GM21717 (cell line): ENCODE measurements around the gene RETREG1.
"Not testable (repeated sequence)": the region's sequence is repeated elsewhere in the genome, so short reads cannot be mapped to it uniquely, and the experiment has no call there.

Experiments used
- ATAC-seq: cut with Tn5 transposase; IDR thresholded peaks from one replicate; pipeline ENCODE4 v1.9.1; 2021; ENCODE audit warnings: mild to moderate bottlenecking, moderate library complexity; ENCODE audit not compliant: unreplicated experiment

The RETREG1 gene

DNA sequence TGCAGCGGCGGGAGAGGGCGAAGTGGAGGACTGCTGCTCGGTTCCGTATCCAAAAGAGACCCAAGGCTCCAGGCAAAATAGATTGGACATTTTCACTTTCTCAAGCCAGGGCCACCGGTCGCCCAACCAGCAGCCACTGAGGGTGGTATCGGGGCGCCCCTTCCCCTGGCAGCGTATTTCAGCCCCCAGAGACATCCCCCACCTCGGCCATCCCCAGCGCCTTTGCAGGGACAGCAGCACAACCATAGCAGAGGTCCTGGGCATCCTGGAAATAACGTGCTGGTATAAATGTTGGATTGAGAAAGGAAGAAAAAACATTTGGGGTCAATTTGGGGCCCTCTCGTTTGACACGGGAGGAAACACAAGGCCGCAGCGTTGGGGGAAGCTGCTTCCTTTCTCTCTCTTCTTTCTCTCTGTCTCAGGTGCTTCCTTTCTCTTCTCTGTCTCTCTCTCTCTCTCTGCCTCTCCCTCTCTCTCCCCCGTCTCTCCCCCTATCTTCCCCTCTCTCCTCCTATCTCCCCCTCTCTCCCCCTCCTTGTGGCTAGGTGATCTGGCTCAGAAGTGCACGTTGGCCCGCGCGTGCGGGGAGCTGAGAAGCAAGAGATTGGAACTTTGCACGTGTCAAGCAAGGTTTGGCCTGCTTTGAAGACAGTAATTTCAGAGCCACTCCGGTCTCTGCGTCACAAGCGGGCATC is 624 bp upstream of the RETREG1 start:
- ATAC-seq = peak; percentile 4

DNA sequence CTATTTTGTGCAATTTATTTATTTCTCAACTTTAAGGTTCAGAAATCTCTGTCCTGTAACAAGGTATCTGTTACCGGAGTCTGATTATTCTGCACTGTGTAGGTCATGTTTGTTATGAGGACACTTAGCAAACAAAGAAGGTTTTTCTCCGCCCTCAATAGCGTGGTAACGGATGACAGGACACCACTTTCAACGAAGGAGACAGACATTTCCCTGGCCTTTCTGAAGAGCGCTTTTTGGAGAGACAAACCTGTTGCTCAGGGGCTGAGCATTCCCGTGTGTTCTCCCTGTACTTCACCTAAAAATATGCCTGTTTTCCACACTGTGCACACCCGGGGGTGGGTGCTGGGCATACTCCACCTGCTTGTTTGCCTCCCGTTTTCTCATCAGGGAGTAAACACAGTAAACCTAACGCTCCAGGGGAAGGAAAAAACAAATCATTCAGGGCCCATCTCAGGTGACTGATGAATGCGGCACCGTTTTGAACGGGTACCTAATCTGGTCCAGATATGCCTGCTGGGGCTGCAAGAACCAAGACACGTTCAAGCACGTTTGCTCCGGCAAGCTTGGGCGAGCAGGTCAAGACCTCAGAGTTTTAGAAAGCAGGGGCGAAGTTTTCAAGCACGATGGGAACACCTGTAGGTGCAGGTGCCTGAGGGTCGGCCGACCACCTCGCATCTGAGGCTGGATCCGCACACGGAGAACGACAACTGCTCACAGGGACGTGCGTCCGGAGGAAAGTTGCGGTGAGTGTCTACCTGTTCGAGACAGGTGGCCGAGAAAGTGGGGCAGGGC is 859 bp downstream of the RETREG1 start:
- peak; percentile 6 for ATAC-seq

GRCh38 chr5:16612007-16612406 is 4.8 kb downstream of the RETREG1 start:
- no peak for ATAC-seq

- ATAC-seq = not testable (repeated sequence)
Observed at GRCh38 chr5:16610896-16611295, 5.9 kb downstream of the RETREG1 start.

DNA sequence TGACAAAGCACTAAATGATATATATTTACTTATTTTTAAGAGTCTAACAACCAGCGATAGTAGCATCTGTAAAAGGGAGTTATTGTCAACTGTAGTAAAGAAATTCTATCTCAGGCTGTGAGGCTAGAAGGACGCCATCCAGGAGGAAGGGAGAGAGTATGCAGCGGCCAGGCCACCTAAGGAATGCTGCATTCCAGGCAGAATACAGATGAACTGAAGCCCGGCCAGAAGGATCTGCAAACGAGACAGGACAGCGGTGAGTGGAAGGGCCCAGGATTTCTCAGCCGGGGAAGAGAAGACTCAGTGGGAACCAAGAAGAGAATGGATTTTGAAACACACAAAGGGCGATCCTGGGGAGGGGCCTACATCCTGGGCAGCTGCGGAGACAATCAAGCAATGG is 7.4 kb downstream of the RETREG1 start:
- ATAC-seq = no peak

GRCh38 chr5:16606628-16607027 is 10.2 kb downstream of the RETREG1 start:
- ATAC-seq = no peak

- no peak for ATAC-seq
Observed at GRCh38 chr5:16603701-16604100, 13.1 kb downstream of the RETREG1 start.

GRCh38 chr5:16603295-16603694 is 13.5 kb downstream of the RETREG1 start:
- no peak for ATAC-seq

GRCh38 chr5:16602182-16602581 is 14.6 kb downstream of the RETREG1 start:
- no peak for ATAC-seq

DNA sequence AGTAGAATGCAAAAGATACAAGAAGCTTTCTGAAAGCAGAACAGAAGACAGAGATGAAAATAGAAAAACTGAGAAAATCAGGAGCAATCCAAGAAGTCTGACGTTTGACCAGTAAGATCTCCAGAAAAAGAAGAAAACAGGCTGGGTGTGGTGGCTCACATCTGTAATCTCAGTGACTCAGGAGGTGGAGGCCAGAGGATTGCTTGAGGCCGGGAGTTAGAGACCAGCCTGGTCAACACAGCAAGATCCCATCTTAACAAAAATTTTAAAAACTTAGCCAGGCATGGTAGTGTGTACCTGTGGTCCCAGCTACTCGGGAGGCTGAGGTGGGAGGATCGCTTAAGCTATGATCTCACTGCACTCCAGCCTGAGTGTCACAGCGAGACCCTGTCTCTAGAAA is 15.9 kb downstream of the RETREG1 start:
- no peak for ATAC-seq

GRCh38 chr5:16600397-16600796 is 16.4 kb downstream of the RETREG1 start:
- ATAC-seq = no peak

DNA sequence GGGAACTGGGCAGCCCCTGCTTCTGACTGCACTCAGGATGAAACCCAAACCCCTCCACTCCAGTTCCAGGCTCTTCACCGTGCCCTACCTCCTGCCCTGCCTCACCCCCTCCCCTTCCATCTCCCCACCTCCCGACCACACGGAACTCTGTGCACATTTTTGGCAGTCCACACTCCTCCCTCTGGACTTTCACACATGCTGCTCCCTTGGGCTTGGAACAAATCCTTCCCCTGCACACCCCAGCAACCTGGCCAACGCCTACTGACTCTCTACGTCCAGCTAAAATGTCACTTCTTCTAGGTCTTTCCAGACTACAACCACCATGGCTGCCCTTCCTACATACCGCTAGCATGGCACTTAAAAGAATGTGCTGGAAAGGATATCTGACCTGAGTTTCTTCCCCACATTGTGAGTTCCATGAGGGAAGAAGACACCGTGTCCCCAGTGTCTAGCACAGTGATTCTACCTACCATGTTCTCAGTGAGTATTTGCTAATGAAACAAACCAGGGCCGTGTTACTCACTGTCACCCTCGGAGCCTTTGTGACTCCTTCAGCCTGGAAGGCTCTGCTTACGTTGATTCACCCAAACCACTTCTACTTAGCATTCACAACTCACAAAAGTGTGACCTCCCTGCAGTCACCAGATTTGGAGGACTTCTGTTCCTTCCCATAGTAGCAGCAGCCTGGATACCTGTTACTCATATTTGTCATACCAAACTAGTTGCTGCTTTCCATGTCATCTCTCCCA is 18.7 kb downstream of the RETREG1 start:
- no peak for ATAC-seq

GRCh38 chr5:16596581-16596940 is 20.2 kb downstream of the RETREG1 start:
- ATAC-seq = no peak

- no peak for ATAC-seq
Observed at GRCh38 chr5:16595881-16596580, 20.8 kb downstream of the RETREG1 start.

GRCh38 chr5:16593628-16594027 is 23.2 kb downstream of the RETREG1 start:
- ATAC-seq = no peak

- ATAC-seq = no peak
Observed at GRCh38 chr5:16593013-16593412, 23.8 kb downstream of the RETREG1 start.

DNA sequence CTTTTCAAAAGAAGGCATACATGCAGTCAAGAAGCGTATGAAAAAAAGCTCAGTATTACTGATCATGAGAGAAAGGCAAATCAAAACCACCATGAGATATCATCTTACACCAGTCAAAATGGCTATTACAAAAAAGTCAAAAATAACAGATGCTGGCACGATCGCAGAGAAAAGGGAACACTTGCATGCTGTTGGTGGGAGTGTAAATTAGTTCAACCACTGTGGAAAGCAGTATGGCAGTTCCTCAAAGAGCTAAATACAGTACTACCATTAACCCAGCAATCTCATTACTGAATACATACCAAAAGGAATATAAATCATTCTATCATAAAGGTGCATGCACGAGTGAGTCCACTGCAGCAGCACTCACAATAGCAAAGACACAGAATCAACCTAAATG is 24.5 kb downstream of the RETREG1 start:
- no peak for ATAC-seq

DNA sequence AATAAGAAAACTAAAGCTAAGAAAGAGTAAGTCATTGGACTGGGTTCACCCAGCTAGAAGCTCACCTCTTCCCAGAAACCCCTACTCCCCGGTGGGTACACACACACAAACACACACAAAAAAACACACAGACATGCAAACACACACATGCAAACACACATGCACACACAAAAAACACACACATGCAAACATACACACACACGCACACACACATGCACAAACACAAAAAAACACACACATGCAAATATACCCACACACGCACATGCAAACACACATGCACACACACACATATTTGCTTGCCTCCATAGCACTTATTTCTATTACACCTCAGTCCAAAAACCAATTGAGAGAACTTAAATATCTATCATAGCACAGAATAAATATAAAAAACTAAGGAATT is 26.1 kb downstream of the RETREG1 start:
- ATAC-seq = no peak

DNA sequence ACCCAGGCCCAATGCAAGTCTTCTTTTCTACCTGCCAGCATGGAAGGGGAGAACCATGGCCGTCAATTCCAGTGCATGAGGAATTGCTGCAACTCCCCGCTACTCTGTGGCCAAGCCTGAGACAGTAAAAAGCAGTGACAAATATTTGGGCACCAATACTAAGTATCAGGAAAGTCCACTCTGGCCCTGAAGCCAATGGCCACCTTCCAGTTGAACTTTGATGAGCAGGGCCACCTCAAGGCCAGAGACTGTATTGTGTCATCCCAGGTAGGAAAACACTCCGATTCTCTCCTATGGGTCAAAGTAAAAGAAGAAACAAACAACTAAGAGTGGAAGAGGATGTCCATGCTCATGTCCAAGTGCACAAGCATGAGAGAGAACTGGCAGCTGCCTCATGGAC is 27.1 kb downstream of the RETREG1 start:
- no peak for ATAC-seq

DNA sequence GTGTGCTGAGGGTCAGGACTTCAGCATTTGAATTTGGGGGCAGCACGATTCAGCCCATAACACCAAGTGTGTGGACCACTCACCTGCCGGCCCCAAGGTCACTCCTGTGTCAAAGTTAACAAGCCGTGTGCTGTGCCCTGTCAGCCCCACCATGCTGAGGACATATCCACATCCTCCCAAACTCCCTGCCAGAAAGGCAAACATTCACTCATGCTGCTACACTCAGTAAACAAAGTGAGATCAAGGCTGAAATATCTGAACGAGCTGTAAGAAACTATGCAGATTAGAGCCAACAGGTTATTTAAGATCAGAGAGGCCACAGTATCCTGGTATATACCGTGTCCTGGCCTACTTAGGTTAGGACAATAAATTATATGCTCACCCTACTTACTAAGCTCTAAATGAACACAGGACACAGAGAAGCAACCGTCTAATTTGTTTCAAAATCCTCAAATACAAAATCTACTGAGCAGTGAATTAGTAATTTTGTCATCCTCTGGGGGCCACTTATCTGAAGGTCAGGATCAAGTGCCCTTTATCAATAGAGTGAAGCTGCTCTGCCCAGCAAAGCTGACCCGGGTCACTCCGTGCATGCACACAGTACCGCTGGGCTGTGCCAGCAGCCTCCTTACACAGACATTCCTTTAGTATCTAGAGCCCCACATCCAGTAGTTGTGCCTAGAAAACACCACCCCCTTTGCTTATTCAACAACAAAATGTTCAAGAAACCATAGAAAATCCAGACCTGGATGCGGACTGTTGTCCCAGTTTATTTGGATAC is 28.2 kb downstream of the RETREG1 start:
- ATAC-seq = no peak
